Putamen (tissue), 1 donor: Measurements from ENCODE around the gene ALG8.
"Not testable (repeated sequence)": the region's sequence is repeated elsewhere in the genome, so short reads cannot be mapped to it uniquely, and the experiment has no call there.

ENCODE experiments used
- DNase-seq: peaks from one replicate; pipeline ENCODE4 v3.0.0-alpha.2; 2016; ENCODE audit warnings: low spot score

ALG8 gene

DNA sequence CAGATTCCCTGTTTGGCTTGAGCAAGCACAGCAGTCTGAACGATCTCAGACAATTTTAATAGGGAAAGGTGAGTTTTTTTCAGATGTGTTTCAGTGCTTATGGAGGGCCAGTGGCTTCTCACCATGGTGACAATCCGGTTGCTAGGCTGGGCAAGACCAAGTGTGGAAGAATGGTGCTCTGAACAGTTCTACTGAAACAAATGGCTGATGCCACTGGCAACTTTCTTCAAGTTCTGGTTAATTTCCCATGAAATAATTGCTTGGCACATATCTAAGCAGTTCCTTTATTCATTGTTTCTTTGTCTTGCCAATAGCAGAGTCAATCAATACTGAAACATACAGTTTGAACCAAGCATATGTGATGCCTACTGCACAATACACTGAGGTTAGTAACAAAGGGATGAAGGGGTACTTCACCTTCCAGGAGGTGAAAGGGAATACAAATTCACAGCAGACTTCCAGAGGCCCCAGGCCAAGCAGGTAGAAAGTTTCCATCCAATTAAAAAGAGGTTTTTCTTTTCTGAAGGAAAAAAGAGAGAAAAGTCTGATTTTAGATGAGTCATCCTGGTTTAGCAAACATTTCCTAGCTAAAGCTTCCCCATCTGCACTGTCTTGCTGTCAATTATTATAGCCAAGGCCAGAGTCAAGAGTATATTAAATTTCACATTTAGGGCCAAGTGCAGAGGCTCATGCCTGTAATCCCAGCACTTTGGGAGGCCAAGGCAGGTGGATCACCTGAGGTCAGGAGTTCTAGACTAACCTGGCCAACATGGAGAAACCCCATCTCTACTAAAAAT is 38.6 kb downstream of the ALG8 start:
- DNase-seq = no peak

DNA sequence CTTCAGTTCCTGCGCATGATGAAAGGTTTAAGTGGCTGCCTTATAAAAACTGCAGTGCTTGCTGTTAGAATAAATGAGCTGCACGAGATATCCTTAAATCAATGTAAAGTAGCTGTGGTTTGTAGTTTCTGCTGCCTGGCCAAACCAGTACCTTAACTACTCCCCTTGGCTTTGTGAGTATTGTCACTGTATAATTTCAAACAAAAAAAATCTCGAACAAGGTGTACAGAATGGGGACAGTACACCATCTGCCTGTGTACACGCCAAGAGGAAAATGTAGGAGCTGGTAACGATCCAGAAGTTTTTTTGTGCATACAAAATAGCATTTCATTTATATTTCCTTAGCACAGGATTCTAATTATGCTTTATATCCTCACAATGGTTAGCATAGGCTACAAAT is 39.2 kb downstream of the ALG8 start:
- no peak for DNase-seq

DNA sequence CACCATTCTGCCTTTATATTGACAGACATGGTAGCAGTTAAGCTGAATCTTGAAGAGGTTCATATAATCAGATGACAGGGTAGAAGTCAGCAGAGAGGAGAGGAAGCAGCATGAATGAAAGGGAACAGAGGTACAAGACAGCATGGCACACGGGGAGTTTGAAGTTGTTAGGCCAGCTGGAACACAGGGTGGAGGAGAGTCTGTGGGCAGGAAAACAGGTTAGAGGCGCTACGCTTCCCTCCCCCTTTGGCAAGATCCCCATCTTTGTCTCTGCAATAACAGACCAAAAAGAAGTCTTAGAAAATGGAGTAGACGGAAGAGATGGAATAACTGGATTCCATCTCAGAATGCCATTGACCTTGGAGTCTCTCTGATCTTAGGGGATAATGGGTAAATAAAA is 39.8 kb downstream of the ALG8 start:
- DNase-seq = no peak

DNA sequence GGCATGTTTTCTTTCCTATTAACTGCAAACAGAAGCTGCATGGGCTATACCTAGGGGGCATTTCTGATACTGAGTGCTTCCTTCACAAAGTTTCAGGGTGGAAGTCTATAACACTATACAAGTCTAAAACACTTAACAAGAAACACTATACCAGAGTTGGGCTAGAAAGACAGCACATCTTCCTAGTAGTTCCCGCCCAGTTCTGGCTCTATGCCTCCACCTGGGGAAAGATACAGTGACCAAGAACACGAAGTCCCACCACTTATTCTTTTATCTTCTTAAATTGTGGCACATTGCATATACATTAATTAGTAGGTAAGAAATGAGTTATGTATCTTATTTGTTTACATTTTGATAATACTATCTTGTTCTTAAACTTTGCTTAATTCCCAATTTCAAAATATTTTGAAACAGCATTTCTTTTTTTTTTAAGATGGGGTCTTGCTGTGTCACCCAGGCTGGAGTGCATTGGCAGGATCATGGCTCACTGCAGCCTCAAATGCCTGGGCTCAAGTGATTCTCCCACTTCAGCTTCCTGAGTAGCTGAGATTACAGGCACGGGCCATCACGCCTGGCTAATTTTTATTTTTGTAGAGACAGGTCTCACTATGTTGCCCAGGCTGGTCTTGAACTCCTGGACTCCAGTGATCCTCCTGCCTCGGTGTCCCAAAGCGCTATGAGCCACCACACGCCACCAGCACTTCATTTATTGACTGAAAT is 41.6 kb downstream of the ALG8 start:
- no peak for DNase-seq

DNA sequence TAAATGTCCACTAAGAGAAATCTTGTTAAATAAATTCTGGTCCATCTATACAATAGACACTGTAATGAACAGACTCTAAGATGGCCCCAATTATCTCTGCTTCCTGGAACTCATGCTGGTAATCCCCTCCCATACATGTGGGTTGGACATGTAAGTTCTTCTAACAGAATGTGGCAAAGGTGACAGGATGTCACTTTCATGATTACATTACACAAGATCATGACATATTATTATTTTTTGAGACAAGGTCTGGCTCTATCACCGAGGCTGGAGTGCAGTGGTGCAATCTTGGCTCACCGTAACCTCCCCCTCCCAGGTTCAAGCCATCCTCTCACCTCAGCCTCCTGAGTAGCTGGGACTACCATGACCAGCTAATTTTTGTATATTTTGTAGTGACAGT is 45.2 kb downstream of the ALG8 start:
- DNase-seq = no peak

- DNase-seq = not testable (repeated sequence)
Observed at GRCh38 chr11:78086521-78087074, 52.8 kb downstream of the ALG8 start.

GRCh38 chr11:78085972-78086371 is 53.5 kb downstream of the ALG8 start:
- DNase-seq = peak; percentile 38

DNA sequence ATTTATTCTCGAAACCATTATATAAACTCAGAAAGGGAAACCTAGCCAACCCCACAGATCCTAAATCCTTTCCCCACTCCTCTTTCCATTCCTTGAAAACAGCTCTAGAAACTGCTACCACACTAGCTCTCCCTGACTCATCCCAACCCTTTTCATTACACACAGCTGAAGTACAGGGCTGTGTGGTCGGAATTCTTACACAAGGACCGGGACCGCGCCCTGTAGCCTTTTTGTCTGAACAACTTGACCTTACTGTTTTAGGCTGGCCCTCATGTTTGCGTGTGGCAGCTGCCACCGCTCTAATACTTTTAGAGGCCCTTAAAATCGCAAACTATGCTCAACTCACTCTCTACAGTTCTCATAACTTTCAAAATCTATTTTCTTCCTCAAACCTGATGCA is 54.9 kb downstream of the ALG8 start:
- DNase-seq = not testable (repeated sequence)

DNA sequence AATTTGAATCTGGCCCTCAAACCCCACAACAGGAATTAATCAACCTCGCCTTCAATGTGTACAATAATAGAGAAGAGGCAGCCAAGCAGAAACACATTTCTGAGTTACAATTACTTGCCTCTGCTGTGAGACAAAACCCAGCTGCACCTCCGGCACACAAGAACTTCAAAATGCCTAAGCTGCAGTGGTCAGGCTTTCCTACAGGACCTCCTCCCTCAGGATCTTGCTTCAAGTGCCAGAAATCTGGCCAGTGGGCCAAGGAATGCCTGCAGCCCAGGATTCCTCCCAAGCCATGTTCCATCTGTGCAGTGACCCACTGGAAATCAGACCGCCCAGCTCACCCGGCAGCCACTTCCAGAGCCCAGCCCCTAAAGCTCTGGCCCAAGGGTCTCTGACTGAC is 56.4 kb downstream of the ALG8 start:
- DNase-seq = no peak

DNA sequence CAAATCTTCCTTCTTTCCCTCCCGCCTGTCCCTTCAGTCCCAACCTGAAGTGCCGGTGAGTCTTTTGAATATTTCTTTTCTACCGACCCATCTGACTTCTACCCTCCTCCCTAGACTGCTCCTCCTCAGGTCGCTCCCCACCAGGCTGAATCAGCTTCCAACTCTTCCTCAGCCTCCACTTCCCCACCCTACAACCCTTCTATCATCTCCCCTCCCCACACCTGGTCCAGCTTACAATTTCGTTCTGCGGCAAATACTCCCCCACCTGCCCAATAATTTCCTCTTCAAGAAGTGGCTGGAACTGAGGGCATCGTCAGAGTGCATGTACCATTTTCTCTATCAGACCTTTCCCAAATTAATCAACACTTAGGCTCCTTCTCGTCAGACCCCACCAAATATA is 57.3 kb downstream of the ALG8 start:
- DNase-seq = no peak

- DNase-seq = no peak
Observed at GRCh38 chr11:78081583-78081982, 57.8 kb downstream of the ALG8 start.

DNA sequence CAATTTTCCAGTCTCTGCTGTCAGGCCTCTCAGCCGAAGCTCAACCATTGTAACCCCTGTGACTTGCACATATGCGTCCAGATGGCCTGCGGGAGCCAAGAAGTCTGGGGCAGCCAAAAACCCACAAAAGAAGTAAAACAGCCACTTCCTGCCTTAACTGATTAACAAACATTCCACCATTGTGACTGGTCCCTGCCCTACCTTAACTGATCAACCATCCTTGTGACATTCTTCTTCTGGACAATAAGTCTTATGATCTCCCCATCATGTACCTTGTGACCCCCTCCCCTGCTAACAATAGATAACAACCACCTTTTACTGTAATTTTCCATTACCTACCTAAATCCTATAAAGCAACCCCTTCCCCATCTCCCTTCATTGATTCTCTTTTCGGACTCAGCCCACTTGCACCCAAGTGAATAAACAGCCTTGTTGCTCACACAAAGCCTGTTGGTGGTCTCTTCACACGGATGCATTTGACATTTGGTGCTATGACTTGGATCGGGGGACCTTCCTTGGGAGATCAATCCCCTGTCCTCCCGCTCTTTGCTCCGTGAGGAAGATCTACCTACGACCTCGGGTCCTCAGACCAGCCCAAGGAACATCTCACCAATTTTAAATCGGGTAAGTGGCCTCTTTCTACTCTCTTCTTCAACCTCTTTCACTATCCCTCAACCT is 58.5 kb downstream of the ALG8 start:
- no peak for DNase-seq

DNA sequence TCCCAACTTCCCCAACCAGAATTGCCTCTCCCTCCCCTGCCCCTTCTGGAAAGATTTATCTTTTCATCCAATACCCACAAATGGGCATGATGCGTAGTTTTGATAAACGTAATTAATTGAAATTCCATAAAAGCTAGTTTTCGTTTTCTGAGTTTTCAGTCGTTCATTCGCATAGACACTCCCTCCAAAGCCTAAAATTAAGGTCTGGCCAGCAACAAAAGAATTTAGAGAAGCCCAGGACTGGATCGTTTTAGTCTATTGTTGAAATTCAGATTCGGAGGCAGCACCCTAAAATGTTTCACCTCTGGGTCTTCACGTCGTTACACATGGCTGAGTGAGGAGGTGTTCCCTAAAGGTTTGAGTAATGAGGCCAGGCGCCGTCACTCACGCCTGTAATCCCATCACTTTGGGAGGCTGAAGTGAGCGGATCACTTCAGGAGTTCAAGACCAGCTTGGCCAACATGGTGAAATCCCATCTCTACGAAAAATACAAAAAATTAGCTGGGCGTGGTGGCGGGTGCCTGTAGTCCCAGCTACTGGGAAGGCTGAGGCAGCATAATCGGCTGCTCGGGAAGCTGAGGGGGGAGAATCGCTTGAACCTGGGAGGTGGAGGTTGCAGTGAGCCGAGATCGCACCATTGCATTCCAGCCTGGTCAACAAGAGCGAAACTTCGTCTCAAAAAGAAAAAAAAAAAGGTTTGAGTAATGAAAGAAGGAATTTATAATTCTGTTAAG is 59.2 kb downstream of the ALG8 start:
- DNase-seq = no peak

DNA sequence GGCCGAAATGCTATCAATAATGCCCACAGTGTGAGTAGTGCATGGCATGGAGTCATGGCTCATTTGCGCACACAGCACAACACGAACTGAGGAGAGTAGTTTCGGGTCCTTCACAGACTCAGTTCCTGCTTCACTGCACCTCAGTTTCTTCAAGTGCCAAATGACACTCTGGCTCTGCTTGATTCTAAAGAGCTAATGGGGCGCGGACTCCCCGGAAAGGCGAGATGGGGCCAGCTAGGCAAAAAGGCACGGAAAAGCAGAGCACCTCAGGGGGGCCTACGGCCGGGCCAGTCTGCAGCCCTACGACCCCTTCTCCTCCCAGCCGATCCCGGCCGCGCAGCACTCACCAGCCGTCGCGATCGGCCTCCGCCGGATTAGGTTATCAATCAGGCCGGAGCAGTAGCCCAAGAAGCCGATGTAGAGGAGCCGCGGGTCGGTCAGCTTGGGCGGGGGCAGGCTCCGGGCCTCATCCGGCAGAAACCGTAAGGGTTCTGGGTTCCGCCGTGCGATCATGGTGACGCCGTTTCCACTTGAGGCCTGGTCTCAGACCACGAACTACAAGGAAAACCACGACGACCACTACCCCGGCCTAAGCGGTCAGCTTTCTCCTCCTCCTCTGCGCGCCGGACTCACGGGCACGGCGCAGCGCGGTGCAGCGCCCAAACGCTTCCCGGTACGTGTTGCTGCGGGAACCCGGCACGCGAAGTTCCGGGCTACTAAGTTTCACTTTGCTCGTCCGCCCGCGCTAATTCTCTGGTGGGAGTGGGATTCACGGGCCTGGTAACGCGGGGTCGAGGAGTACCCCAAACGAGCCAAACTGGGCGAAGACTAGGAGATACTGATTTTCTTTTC is 60.0 kb downstream of the ALG8 start, which contains the start of gene NDUFC2:
Gene NDUFC2 (minus strand): TSS at position 631 of the 852 bp plus-strand sequence. CDS start 118 bp downstream, at position 513.
- DNase-seq = peak; percentile 83

- DNase-seq = no peak
Observed at GRCh38 chr11:78078218-78079167, 60.9 kb downstream of the ALG8 start.

DNA sequence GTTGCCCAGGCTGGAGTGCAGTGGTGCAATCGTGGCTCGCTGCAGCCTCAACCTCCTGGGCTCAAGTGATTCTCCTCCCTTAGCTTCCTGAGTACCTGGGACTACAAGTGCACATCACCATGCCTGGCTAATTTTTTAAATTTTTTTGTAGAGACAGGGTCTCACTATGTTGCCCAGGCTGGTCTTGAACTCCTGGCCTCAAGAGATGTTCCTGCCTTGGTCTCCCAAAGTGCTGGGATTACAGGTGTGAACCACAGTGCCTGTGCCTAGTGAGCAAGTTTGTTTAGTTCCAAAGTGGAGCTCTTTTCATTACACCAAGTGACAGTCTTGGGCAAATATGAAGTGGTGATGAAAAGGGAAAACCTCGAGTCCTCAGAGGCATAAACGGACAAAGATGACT is 61.8 kb downstream of the ALG8 start:
- not testable (repeated sequence) for DNase-seq

- no peak for DNase-seq
Observed at GRCh38 chr11:78076733-78077403, 62.6 kb downstream of the ALG8 start.

DNA sequence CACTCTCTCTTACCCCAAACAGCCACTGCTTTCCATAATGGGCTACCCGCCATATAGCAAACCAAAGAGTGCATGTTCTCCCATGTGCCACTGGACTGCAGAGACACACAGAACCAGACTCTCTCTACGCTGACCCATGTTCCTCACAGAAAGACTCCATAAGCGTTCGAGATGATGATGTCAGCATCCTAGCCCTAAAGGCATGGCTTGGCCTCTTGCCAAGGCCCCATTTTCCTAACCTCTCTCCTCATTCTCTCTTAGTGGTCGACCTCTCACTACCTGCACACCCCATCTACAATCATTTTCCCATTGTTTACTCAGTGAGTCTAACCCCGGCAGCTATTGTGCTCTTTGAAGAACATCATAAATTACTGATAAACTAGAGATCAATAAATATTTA is 64.7 kb downstream of the ALG8 start:
- no peak for DNase-seq

DNA sequence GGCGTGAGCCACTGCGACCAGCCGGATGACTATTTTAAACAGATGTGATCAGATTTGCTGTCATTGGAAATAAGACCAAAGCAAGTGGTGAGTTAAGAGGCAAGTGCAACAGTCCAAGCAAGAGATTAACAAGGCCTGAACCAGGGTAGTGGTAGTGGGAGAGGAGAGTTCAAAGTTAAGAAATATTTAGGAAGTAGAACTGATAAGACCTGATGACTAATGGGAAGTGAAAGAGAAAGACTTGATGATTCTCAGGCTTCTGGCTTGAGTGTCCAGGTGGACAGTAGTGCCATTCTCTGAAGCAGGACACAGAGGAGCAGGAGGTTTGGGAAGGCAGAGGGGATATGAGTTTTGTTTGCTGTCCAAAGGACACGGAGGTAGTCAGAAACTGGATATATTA is 67.0 kb downstream of the ALG8 start:
- DNase-seq = no peak
